Epithelial cell of esophagus (primary cell): ENCODE measurements around the gene PLK5.
A peak's percentile ranks its signal among the peaks of the same experiment; 100 is the strongest.

Experiments
- DNase-seq: peaks from one replicate; pipeline ENCODE4 v3.0.0; 2010; ENCODE audit warnings: low read depth
- H3K4me3 ChIP-seq: 2 replicates; pipeline ENCODE4 v1.5.1; 2011; ENCODE audit warnings: mild to moderate bottlenecking, low read length, control low read depth
- TF ChIP-seq, protein P1 (sequence below): IDR thresholded peaks from 2 replicates; pipeline ENCODE4 v1.5.1; 2011; ENCODE audit warnings: low read depth, mild to moderate bottlenecking, low read length, control low read depth, inconsistent platforms; ENCODE audit not compliant: insufficient read depth; ENCODE audit errors: missing control alignments

PLK5 gene

DNA sequence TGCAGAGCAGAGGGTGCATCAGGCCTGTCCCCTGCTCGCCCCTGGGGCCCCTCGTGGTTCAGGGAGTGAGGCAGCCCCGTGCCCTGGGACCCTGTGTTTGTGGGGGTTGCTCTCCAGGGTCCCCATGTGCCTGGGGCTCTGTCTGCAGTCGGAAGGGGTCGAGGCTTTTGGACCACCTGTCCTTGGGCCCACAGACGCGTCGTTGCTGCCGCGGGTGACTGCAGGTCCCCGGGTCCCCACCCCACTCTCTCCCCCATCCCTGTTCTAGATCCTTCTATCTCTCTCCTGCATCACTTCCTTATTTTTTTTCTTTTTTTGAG is 35.6 kb upstream of the PLK5 start:
- no peak for DNase-seq
- TF ChIP-seq, protein P1, sequence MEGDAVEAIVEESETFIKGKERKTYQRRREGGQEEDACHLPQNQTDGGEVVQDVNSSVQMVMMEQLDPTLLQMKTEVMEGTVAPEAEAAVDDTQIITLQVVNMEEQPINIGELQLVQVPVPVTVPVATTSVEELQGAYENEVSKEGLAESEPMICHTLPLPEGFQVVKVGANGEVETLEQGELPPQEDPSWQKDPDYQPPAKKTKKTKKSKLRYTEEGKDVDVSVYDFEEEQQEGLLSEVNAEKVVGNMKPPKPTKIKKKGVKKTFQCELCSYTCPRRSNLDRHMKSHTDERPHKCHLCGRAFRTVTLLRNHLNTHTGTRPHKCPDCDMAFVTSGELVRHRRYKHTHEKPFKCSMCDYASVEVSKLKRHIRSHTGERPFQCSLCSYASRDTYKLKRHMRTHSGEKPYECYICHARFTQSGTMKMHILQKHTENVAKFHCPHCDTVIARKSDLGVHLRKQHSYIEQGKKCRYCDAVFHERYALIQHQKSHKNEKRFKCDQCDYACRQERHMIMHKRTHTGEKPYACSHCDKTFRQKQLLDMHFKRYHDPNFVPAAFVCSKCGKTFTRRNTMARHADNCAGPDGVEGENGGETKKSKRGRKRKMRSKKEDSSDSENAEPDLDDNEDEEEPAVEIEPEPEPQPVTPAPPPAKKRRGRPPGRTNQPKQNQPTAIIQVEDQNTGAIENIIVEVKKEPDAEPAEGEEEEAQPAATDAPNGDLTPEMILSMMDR: no peak
- no peak overlapping the region for H3K4me3 ChIP-seq

DNA sequence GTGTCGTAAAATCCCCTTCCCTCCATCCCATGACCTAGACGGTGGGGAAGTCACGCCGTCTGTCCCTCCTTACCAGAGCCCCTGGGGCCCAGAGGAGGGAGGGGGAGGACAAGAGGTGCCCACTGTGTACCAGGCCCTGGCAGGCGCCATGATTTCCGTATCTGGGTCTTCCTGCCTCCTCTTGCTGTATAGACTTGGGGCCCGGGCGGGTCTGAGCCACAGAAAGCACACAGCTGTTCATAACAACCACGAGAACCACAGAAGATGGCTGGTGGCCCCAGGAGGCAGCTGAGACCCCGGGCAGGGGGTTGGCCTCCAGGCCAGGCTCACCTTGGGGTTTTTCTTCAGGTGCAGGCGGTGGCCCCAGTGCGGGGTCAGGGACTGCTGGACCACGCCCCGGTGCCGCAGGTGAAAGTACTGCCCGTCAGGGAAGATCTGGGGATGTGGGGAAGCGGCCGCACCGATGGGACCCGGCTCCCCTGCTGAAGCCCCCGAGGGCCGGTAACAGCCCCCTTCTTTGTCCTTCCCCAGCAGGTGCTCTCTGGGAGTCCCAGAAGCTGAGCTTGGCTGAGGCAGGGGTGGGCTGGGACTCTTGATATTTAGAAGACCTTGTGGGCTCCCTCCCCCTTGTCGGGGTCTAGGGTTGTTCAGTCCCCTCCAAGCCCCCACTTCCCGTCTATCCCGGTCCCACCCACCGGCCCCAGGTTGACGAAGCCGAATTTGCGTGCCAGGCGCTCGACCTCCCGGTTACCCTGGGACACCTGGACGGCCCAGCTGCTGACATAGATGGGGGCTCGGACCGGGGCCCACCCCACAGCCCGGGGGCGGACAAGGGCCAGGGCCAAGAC is 34.2 kb upstream of the PLK5 start:
- DNase-seq: no peak
- TF ChIP-seq, protein P1: no peak

DNA sequence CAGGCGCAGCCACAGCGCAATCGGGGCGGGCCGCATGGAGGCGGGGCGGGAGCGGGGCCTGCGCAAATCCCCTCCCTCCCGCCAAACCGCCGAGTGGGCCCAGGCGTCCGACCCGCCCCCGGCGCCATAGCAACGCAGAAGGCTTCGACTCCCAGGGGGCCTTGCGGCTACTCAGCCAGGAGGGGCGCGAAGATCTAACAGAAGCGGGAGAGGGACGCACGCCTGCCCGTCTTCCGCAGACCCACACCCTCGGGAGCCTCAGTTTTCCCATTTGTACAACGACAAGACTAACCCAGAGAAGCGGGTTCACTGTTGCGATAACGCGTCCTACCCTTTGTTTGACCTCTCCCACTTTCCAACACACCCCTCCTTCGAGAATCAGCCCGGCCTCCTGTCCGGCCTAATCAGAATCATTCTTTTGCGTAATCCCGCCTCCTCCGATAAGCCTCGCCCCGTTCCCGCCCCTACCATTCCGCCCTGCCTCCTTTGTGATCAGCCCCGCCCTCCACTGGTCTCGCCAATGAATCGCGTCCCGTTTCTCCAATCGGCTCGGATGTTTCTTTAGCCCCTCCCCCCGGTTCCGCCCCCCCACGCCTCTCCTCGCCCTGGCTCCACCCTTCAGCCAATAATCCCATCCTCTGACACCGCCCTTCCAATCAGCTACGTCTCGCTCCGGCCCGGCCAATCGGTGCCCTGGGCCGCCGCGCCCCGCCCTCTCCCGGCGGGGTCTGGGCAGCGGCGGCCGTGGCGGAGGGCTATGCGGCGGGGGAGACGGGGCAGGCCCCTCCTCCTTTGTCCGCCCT is 33.4 kb upstream of the PLK5 start, which contains the start of gene PCSK4:
Gene PCSK4 (minus strand): TSS at position 40 of the 803 bp plus-strand sequence. CDS start 4 bp downstream, at position 36.
- H3K4me3 ChIP-seq: peak within 1 kb of the TSS; percentile 67
- peak; percentile 99 for DNase-seq
- TF ChIP-seq, protein P1: no peak

More for the DNA sequence above, 34.2 kb upstream of the PLK5 start:
- peak overlapping the region; percentile 67 for H3K4me3 ChIP-seq

GRCh38 chr19:1491114-1491848 is 32.6 kb upstream of the PLK5 start, which contains the start of gene REEP6:
Gene REEP6, plus strand, starts transcription at chr19:1491181. Its CDS starts 89 bp downstream, at chr19:1491270.
- peak within 1 kb of the TSS; percentile 67 for H3K4me3 ChIP-seq
- TF ChIP-seq, protein P1: no peak
- DNase-seq: no peak

GRCh38 chr19:1491849-1492170 is 32.1 kb upstream of the PLK5 start:
- no peak for DNase-seq
- TF ChIP-seq, protein P1: no peak
- H3K4me3 ChIP-seq: peak overlapping the region; percentile 55

GRCh38 chr19:1492474-1493006 is 31.3 kb upstream of the PLK5 start:
- DNase-seq: peak; percentile 66
- no peak overlapping the region for H3K4me3 ChIP-seq
- TF ChIP-seq, protein P1: no peak
